Measurements from ENCODE around the gene GH1.
A peak's percentile ranks its signal among the peaks of the same experiment; 100 is the strongest.
"Not testable (repeated sequence)": the region's sequence is repeated elsewhere in the genome, so short reads cannot be mapped to it uniquely, and the experiment has no call there.

GH1 gene

DNA sequence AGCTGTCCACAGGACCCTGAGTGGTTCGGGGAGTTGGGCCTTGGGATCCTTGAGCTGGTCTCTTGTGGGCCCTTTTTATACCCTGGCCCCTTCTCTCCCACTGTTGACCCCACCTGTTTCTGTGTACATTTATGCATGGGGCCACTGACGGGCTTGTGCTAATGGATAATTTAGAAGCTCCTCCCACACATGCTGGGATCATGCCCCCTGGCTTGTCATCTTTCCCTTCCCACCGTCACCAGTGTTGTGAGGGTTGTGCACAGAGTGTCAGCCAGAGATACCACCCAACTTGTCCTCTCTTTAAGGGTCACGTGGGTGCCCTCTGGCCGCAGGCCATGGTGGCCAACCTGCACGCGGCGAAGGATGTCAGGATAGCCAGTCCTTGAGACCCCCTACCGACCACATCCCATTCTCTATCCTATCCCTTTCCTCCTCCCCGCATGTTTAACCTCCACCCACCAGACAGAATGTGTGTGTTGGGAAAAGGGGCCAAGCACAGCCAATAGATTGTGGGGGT is at the start of gene GH1:
TSS of gene GH1 (minus strand) at position 51 of the 517 bp plus-strand sequence. CDS start 63 bp downstream, outside the sequence.
- DNase-seq (ENCODE audit: low spot score); H3K4me3 ChIP-seq; H3K27ac ChIP-seq: not testable (repeated sequence)

DNA sequence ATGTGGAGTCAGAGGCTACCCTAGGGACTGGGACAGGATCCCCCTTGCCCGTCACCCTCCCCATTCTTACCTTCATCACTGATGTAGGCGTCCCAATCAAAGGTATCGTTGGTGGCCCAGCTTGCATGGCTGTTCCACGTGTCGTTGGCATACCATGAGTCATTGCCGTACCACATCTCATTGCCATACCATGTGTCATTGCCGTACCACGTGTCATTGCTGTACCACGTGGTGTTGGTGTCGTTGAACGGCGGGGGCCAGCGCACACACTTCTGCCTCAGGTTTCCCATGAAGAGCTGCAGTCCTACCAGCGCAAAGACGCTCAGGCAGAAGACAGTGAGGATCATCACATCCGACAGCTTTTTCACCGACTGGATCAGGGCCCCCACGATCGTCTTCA is 49.3 kb upstream of the GH1 start:
- DNase-seq (ENCODE audit: low spot score) = no peak
- Histone ChIP-seq H3K4me3 (no peak overlapping the region), H3K27ac (no peak overlapping the region)
- TF ChIP-seq, protein P1, sequence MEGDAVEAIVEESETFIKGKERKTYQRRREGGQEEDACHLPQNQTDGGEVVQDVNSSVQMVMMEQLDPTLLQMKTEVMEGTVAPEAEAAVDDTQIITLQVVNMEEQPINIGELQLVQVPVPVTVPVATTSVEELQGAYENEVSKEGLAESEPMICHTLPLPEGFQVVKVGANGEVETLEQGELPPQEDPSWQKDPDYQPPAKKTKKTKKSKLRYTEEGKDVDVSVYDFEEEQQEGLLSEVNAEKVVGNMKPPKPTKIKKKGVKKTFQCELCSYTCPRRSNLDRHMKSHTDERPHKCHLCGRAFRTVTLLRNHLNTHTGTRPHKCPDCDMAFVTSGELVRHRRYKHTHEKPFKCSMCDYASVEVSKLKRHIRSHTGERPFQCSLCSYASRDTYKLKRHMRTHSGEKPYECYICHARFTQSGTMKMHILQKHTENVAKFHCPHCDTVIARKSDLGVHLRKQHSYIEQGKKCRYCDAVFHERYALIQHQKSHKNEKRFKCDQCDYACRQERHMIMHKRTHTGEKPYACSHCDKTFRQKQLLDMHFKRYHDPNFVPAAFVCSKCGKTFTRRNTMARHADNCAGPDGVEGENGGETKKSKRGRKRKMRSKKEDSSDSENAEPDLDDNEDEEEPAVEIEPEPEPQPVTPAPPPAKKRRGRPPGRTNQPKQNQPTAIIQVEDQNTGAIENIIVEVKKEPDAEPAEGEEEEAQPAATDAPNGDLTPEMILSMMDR (IDR thresholded peaks at IDR 0.05) = no peak

DNA sequence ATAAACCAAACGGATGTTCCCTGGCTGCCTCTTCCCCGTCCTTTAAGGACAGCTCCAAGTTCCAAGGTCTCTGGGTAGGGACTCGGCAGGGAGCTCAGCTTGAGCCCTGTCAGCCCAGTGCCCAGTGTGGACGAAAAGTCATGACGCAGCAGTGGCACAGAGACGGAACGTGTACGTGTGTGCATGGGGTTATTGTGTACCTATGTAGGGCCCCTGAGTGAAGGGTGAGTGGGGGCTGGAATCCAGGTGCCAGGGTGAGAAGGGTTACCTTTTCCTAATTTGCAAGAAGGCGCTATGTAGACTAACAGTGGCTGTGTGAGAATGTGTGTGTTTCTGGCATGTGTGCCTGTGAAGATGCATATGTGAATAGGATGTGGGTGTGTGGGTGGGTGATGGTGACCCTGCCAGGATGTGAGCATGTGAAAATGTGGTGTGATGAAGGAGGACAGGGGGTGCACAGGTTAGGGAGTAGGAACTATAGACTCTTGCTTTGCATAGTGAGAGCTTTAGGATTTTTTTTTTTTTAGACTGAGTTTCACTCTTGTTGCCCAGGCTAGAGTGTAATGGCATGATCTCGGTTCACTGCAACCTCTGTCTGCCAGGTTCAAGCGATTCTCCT is 48.1 kb upstream of the GH1 start:
- H3K27ac ChIP-seq = no peak overlapping the region
- no peak for DNase-seq (ENCODE audit: low spot score)

DNA sequence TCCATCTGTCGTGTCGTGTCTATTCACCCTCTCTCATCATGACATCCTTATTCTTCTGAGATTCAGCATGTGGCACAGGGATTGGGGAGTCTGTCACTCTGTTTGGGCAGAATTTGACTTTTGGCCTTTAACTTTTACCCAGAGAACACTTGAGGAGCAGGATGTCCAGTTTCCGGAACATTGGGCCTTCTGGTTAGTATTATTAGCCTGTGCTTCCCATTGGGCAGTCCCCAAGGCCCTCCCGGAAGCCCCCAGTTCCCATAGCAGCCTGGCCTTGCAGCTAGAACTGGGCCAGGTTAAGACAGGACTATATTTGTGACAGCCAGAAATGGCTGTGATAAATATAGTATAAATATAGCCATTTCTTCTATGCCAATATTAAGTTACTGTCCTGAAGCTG is 44.5 kb upstream of the GH1 start:
- H3K27ac ChIP-seq = peak overlapping the region in 1 of 2 donors; percentile 43

More for the DNA sequence above, 48.1 kb upstream of the GH1 start:
- no peak overlapping the region for H3K4me3 ChIP-seq
- TF ChIP-seq, protein P1 (IDR thresholded peaks at IDR 0.05) = no peak

DNA sequence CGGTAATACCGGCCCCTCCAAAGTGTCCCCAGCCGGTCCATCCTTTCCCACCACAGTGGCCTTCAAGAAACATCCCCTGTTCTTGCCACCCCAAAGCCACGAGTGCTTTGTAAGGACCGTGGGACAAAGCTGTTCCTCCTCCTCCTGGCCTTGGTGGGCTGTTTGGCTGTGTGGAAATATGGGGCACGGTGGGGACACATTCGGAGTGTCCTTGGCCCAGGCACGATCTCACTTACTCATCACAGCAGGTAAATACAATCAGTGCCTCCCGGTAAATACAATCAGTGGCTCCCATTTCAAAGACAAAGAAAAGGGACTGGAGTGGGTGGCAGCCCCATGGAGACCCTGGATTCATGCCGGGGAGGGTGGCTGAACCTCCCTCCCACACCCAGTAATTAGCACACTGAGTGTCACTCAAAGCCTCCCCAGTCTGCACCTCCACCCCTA is 43.7 kb upstream of the GH1 start:
- TF ChIP-seq, protein P1 (IDR thresholded peaks at IDR 0.05) = no peak
- Histone ChIP-seq H3K27ac (peak overlapping the region in 1 of 2 donors; percentile 43), H3K4me3 (no peak overlapping the region)
- no peak for DNase-seq (ENCODE audit: low spot score)

More for the DNA sequence above, 44.5 kb upstream of the GH1 start:
- DNase-seq (ENCODE audit: low spot score) = no peak
- TF ChIP-seq, protein P1 (IDR thresholded peaks at IDR 0.05) = no peak
- H3K4me3 ChIP-seq = no peak overlapping the region

DNA sequence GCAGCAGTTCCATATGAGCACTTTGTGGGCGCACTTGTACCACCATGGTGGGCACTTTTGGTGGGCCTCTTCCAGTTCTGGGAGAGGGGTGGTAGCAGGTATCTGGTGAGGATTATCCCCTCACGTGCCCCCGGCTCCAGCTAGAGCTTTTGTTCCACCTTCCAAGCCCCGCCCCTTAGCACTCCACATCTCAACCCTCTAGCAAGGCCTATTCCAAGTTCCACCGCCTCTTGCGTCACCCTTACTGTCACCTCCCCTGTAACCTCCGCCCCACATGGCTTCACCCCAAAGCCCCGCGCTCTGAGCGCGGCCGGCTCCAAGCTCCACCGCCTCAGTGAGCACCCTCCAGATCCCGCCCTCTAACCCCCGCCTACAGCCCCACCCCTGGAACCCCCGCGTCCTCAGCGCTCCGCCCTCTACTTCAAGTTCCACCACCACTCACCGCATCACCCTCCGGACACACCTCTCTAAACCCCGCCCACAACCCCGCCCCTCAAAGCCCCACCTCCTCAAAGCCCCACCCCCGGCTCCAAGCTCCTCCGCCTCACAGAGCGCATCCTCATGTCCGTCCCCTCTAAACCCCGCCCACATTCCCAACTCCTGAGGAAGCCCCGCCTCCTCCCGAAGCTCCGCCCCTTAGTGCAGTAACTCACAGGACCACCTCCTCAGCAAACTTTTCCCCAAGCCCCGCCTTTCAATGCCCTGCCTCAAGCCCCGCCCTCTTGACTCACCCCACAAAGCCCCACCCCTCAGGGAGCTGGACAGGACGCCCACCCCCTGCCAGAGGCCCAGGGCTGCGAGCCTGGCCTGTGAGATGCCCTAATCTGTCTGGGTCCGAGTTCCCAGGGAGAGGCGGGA is 42.9 kb upstream of the GH1 start:
- Histone ChIP-seq H3K27ac (peak overlapping the region in 1 of 2 donors; percentile 43), H3K4me3 (peak overlapping the region; percentile 52)
- TF ChIP-seq, protein P1 (IDR thresholded peaks at IDR 0.05) = no peak
- peak; percentile 85 for DNase-seq (ENCODE audit: low spot score)

DNA sequence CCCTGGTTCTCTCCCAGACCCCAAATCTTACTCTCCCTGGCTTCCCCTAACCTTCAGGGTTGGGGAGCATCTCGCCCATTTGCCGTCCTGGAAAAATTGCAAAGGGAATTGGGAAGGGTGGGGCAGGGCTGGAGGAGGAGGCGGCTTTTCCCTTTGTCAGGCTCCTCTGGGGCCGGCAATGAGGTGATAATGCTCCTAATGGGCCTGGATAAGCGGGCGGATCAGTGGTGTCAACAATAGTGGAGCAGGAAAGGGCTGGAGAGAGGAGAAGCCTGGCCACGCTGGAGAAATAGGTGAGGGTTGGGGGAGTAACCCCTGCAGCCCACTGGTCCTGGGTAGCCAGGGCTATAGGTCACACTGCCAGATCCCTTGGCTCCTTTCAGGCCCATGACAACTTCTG is 41.8 kb upstream of the GH1 start:
- Histone ChIP-seq H3K27ac (peak overlapping the region in 1 of 2 donors; percentile 43), H3K4me3 (peak overlapping the region; percentile 11)
- TF ChIP-seq, protein P1 (IDR thresholded peaks at IDR 0.05) = no peak
- no peak for DNase-seq (ENCODE audit: low spot score)
